ENCODE data around the gene GCDH. TPM values are rescaled to one million over a fixed set of nuclear protein-coding genes. Genes with fewer than 3 reads are reported as not detected.
A peak's percentile ranks its signal among the peaks of the same experiment; 100 is the strongest.

GCDH gene
- total RNA-seq, 3 donors from 2014 or later = 24.2 to 27.2 (median 24.7) TPM

GRCh38 chr19:12921047-12921446 lies 30.1 kb downstream of the GCDH start:
- ATAC-seq = no peak
- TF ChIP-seq CTCF (IDR thresholded peaks at IDR 0.05) = no peak

DNA sequence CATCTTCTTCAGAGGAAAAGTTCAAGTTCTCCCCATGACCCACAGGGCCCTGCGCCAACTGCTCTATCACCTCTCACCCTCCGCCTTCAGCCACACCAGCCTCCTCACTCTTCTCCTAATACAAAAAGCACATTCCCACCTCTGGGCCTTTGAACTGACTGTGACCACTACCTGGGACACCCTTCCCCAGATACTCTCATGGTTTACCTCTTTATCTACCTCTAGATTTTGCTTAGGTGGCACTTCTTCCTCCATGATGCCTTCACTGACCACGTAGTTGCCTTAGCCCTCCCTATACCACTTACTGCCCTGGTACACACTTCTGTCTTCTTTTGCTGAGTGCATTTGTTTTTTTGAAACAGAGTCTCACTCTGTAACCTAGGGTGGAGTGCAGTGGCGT lies 32.0 kb downstream of the GCDH start:
- Histone ChIP-seq H3K4me3 (no peak overlapping the region), H3K36me3 (ENCODE audit: low read depth) (peaks cover 7% of the 10 kb centered on the region), H3K4me1 (ENCODE audit: low read depth) (peaks cover 8% of the 10 kb centered on the region), H3K9me3 (no peaks in the 10 kb centered on the region)
- ATAC-seq (no peak), DNase-seq (no peak)
- intact Hi-C loops (cut with DNase I, micrococcal nuclease) = no loop called here
- no peak for TF ChIP-seq CTCF (IDR thresholded peaks at IDR 0.05)

More at GRCh38 chr19:12921047-12921446, 30.1 kb downstream of the GCDH start:
- Histone ChIP-seq H3K36me3 (ENCODE audit: low read depth) (peaks cover 7% of the 10 kb centered on the region), H3K4me3 (no peak overlapping the region), H3K9me3 (no peaks in the 10 kb centered on the region), H3K4me1 (ENCODE audit: low read depth) (peaks cover 8% of the 10 kb centered on the region)
- no peak for DNase-seq
- intact Hi-C loops (cut with DNase I, micrococcal nuclease) = no loop called here

- no peaks in the 10 kb centered on the region for H3K9me3 ChIP-seq
- no peak for TF ChIP-seq CTCF (IDR thresholded peaks at IDR 0.05)
- H3K4me1 ChIP-seq (ENCODE audit: low read depth) = no peaks in the 10 kb centered on the region
- intact Hi-C loops (cut with DNase I, micrococcal nuclease) = no loop called here
- no peak overlapping the region for H3K4me3 ChIP-seq
- DNase-seq (no peak), ATAC-seq (no peak)
- H3K36me3 ChIP-seq (ENCODE audit: low read depth) = peaks cover 7% of the 10 kb centered on the region
These were observed 33.8 kb downstream of the GCDH start for GRCh38 chr19:12924621-12925310.

DNA sequence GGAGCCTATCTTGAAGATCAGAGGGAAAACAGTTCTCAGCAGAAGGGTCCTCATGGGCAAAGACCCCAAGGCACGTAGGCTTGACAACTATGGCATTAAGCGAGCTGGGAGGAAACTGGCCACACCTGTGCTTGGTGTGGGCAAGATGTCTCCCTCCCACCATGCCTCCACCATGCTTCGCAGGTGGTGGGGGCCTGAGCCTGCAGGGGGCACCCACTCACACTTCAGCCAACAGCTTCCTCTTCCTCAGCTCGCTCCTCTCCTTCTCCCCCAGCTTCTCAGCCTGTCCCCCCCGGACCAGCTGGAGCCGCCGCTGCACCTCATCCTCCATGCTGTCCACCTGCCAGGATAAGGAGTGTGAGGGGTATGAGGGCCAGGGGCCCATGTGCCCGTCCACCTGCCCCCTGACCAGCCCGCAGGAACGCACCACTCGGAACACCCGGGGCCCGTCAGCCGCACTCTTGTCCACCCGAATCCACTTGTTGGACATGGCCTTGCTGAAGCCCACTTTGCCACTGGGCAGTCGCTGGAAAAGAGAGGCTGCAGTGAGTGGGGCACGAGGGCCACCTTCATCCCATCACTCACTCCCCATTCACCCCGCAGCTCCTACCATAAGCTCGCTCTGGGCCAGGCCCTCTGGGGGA lies 39.2 kb downstream of the GCDH start:
- Histone ChIP-seq H3K4me1 (ENCODE audit: low read depth) (peaks cover 8% of the 10 kb centered on the region), H3K36me3 (ENCODE audit: low read depth) (no peaks in the 10 kb centered on the region), H3K9me3 (no peaks in the 10 kb centered on the region), H3K4me3 (no peak overlapping the region)
- TF ChIP-seq CTCF (IDR thresholded peaks at IDR 0.05) = no peak
- intact Hi-C loops (cut with DNase I, micrococcal nuclease) = no loop called here
- no peak for ATAC-seq
- DNase-seq = no peak

GRCh38 chr19:12932392-12933286 lies 41.7 kb downstream of the GCDH start:
- peaks cover 10% of the 10 kb centered on the region for H3K4me1 ChIP-seq (ENCODE audit: low read depth)
- H3K4me3 ChIP-seq = peak overlapping the region; percentile 82
- no peaks in the 10 kb centered on the region for H3K9me3 ChIP-seq
- no peaks in the 10 kb centered on the region for H3K36me3 ChIP-seq (ENCODE audit: low read depth)
- no peak for DNase-seq
- TF ChIP-seq CTCF (IDR thresholded peaks at IDR 0.05) = no peak
- no peak for ATAC-seq
- intact Hi-C loops (cut with DNase I, micrococcal nuclease) = no loop called here
